GM19193 (cell line): ENCODE measurements around the gene TLR2.

Source experiments
- POLR2A ChIP-seq: IDR thresholded peaks from 4 replicates; pipeline ENCODE4 v1.6.1; 2011; ENCODE audit not compliant: insufficient read depth, insufficient read length; ENCODE audit errors: extremely low read depth

Gene TLR2

GRCh38 chr4:153649572-153649991 is 34.5 kb upstream of the TLR2 start:
- TF ChIP-seq POLR2A = no peak

GRCh38 chr4:153651116-153651515 is 33.0 kb upstream of the TLR2 start:
- no peak for TF ChIP-seq POLR2A

GRCh38 chr4:153651587-153651986 is 32.5 kb upstream of the TLR2 start:
- no peak for TF ChIP-seq POLR2A

- no peak for TF ChIP-seq POLR2A
Measured at GRCh38 chr4:153652051-153652784, 31.9 kb upstream of the TLR2 start.

- no peak for TF ChIP-seq POLR2A
Measured at GRCh38 chr4:153655002-153655541, 29.0 kb upstream of the TLR2 start.

GRCh38 chr4:153655928-153656327 is 28.2 kb upstream of the TLR2 start:
- no peak for TF ChIP-seq POLR2A

- no peak for TF ChIP-seq POLR2A
Measured at GRCh38 chr4:153661215-153661822, 22.8 kb upstream of the TLR2 start.

- TF ChIP-seq POLR2A = no peak
Measured at GRCh38 chr4:153661908-153662307, 22.2 kb upstream of the TLR2 start.

GRCh38 chr4:153663667-153664066 is 20.4 kb upstream of the TLR2 start:
- TF ChIP-seq POLR2A = no peak

GRCh38 chr4:153668647-153669046 is 15.4 kb upstream of the TLR2 start:
- no peak for TF ChIP-seq POLR2A

GRCh38 chr4:153669838-153670237 is 14.2 kb upstream of the TLR2 start:
- no peak for TF ChIP-seq POLR2A

- TF ChIP-seq POLR2A = no peak
Measured at GRCh38 chr4:153676486-153676885, 7.6 kb upstream of the TLR2 start.

- TF ChIP-seq POLR2A = no peak
Measured at GRCh38 chr4:153676984-153677383, 7.1 kb upstream of the TLR2 start.

GRCh38 chr4:153679486-153679885 is 4.6 kb upstream of the TLR2 start:
- no peak for TF ChIP-seq POLR2A

- no peak for TF ChIP-seq POLR2A
Measured at GRCh38 chr4:153683763-153684181, 308 bp upstream of the TLR2 start.

GRCh38 chr4:153684971-153685371 is 891 bp downstream of the TLR2 start:
- no peak for TF ChIP-seq POLR2A
